Measurements from ENCODE around the gene TBC1D2B.
A peak's percentile ranks its signal among the peaks of the same experiment; 100 is the strongest.

Gene TBC1D2B

DNA sequence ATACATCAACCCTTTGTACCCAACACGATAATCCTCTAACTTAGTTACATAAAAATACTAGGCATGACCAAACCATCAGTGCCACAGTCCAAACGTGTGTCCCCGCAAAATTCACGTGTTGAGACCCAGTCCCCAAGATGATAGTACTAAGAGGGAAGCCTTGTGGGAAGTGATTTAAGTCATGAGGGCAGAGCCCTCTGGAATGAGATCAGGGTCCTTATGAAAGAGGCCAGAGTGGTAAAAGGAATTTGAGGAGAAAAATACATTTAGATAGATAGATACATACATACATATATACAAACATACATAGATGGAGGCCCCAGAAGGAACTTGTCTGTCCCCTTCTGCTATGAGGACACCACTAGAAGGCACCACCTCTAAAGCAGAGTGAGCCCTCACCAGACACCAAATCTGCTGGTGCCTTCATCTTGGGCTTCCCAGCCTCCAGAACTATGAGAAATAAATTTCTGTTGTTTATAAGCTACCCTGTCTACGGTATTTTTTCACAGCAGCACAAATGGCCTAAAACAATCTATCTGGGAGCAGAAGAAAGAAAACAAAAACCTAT lies 8.0 kb downstream of the TBC1D2B start:
- no peaks in the 10 kb centered on the region for H3K27me3 ChIP-seq (ENCODE audit: insufficient read depth, low read length)
- DNase-seq: peak; percentile 59 to 73
- no peak overlapping the region for H3K27ac ChIP-seq (ENCODE audit: low read depth, low read length)
- H3K18ac ChIP-seq (ENCODE audit: low read length): no peak overlapping the region
- no peak overlapping the region for H2AFZ ChIP-seq (ENCODE audit: insufficient read depth, low read length, poor library complexity)
- no peak overlapping the region for H3K14ac ChIP-seq (ENCODE audit: low read length)
- no peak overlapping the region for H3K9ac ChIP-seq (ENCODE audit: low read length)
- H3K4me1 ChIP-seq (ENCODE audit: control insufficient read depth in 1 of 2, insufficient read depth in 2 of 2, low read length in 2 of 2): peaks cover 9 to 26% of the 10 kb centered on the region in 2 experiments
- no peak overlapping the region for H2BK120ac ChIP-seq (ENCODE audit: insufficient read depth, low read length, poor library complexity)
- no peak overlapping the region for H2BK5ac ChIP-seq (ENCODE audit: low read depth, low read length, poor library complexity)
- H3K79me1 ChIP-seq (ENCODE audit: low read length): no peaks in the 10 kb centered on the region
- H4K8ac ChIP-seq (ENCODE audit: low read depth, low read length): no peak overlapping the region
- no peak overlapping the region for H4K91ac ChIP-seq (ENCODE audit: low read depth, low read length)
- no peaks in the 10 kb centered on the region for H3K9me3 ChIP-seq (ENCODE audit: insufficient read depth, low read depth, low read length)
- H3K4me3 ChIP-seq (ENCODE audit: low read depth, low read length): no peak overlapping the region
- H3K4ac ChIP-seq (ENCODE audit: low read depth, low read length): no peak overlapping the region
- H2AK5ac ChIP-seq (ENCODE audit: low read length): no peak overlapping the region
- no peak overlapping the region for H3K4me2 ChIP-seq (ENCODE audit: low read length)
- H3K79me2 ChIP-seq (ENCODE audit: control insufficient read depth, insufficient read depth, low read length, poor library complexity): no peaks in the 10 kb centered on the region
- H2BK12ac ChIP-seq (ENCODE audit: low read length): no peak overlapping the region
- no peak overlapping the region for H4K12ac ChIP-seq (ENCODE audit: low read depth, low read length)
- WGBS (ENCODE audit: extremely low coverage, insufficient coverage, insufficient read length): 100% methylated on average over 1 of the region's 5 CpGs
- H3K36me3 ChIP-seq (ENCODE audit: control insufficient read depth in 1 of 2, insufficient read depth in 2 of 2, low read length in 2 of 2): no peaks in the 10 kb centered on the region
- H3K23ac ChIP-seq (ENCODE audit: low read length): no peak overlapping the region

DNA sequence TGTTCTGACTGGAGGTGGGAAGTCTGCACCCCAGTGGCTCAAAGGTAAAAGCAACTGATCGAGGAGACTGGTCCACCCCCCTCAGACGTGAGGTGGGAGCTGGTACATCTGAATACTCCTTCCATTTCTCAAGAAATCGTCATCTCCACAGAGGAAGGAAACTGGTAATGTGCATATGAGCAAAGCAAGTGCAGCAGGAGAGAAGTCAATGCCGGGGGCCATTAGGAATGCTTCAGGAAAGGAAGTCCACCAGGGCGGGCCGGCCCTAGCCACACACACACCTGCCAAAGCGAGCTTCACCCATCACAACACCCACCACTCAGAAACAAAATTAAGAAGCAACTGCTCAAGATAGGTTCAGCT lies 8.5 kb downstream of the TBC1D2B start:
- no CpG with 5 or more reads among the region's 7 CpGs for WGBS (ENCODE audit: extremely low coverage, insufficient coverage, insufficient read length)
- no peak overlapping the region for H4K12ac ChIP-seq (ENCODE audit: low read depth, low read length)
- no peak overlapping the region for H3K4me3 ChIP-seq (ENCODE audit: low read depth, low read length)
- no peaks in the 10 kb centered on the region for H3K27me3 ChIP-seq (ENCODE audit: insufficient read depth, low read length)
- H3K4me1 ChIP-seq (ENCODE audit: control insufficient read depth in 1 of 2, insufficient read depth in 2 of 2, low read length in 2 of 2): peaks cover 9 to 26% of the 10 kb centered on the region in 2 experiments
- no peaks in the 10 kb centered on the region for H3K36me3 ChIP-seq (ENCODE audit: control insufficient read depth in 1 of 2, insufficient read depth in 2 of 2, low read length in 2 of 2)
- H2AK5ac ChIP-seq (ENCODE audit: low read length): no peak overlapping the region
- H2BK5ac ChIP-seq (ENCODE audit: low read depth, low read length, poor library complexity): no peak overlapping the region
- no peaks in the 10 kb centered on the region for H3K79me2 ChIP-seq (ENCODE audit: control insufficient read depth, insufficient read depth, low read length, poor library complexity)
- H3K9ac ChIP-seq (ENCODE audit: low read length): no peak overlapping the region
- no peak overlapping the region for H2BK12ac ChIP-seq (ENCODE audit: low read length)
- no peak overlapping the region for H3K4me2 ChIP-seq (ENCODE audit: low read length)
- no peak overlapping the region for H4K91ac ChIP-seq (ENCODE audit: low read depth, low read length)
- no peak overlapping the region for H3K18ac ChIP-seq (ENCODE audit: low read length)
- H3K23ac ChIP-seq (ENCODE audit: low read length): no peak overlapping the region
- H4K8ac ChIP-seq (ENCODE audit: low read depth, low read length): no peak overlapping the region
- H3K4ac ChIP-seq (ENCODE audit: low read depth, low read length): no peak overlapping the region
- no peak overlapping the region for H3K27ac ChIP-seq (ENCODE audit: low read depth, low read length)
- H3K79me1 ChIP-seq (ENCODE audit: low read length): no peaks in the 10 kb centered on the region
- H3K9me3 ChIP-seq (ENCODE audit: insufficient read depth, low read depth, low read length): no peaks in the 10 kb centered on the region
- DNase-seq: no peak
- no peak overlapping the region for H2BK120ac ChIP-seq (ENCODE audit: insufficient read depth, low read length, poor library complexity)
- H3K14ac ChIP-seq (ENCODE audit: low read length): no peak overlapping the region
- no peak overlapping the region for H2AFZ ChIP-seq (ENCODE audit: insufficient read depth, low read length, poor library complexity)

DNA sequence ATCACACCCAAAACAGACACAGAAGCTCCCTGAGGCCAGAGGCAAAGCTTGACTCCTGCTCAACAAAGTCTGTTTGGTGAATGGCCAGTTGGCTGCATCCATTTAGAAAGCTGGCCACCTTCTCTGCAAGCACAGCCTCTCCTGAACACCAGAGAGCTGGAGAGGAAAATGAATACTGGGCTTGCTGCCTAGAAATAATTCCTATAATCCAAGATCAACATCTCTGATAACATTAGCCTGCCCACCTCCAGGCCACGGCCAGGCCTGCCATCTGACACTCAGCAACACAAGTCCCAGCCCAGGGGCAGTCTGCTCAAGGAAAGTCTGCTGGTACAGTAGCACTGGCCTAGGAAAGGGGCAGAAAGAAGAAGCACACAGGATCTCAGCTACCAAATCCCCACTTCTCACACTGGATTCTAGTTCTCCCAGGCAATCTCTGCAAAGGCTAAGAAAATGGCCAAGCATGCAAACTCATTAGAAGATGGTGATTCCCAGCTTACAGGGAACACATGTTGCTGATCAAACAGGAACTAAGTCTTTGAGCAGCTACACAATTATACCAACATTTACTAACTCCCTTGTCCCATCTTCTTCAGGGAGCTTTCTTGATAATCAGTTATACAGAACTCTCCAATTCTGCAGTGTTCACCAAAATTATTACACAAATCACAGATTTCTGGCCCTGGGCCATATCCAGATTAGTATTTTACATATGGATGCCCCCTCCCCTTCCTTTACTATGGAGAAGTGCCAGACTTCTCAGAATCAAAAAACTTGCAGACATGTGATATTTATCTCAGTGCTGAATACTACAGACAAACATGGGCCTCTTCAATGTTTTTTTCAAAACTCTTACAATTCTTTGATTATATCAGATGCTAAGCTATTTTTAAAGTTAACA lies 9.9 kb downstream of the TBC1D2B start:
- Histone ChIP-seq H2AFZ (ENCODE audit: insufficient read depth, low read length, poor library complexity) (no peak overlapping the region), H3K27ac (ENCODE audit: low read depth, low read length) (no peak overlapping the region), H3K9ac (ENCODE audit: low read length) (no peak overlapping the region), H3K79me1 (ENCODE audit: low read length) (no peaks in the 10 kb centered on the region), H4K12ac (ENCODE audit: low read depth, low read length) (no peak overlapping the region), H3K36me3 (ENCODE audit: control insufficient read depth in 1 of 2, insufficient read depth in 2 of 2, low read length in 2 of 2) (no peaks in the 10 kb centered on the region), H2BK12ac (ENCODE audit: low read length) (no peak overlapping the region), H3K23ac (ENCODE audit: low read length) (no peak overlapping the region), H2BK5ac (ENCODE audit: low read depth, low read length, poor library complexity) (no peak overlapping the region), H3K4me2 (ENCODE audit: low read length) (no peak overlapping the region), H2BK120ac (ENCODE audit: insufficient read depth, low read length, poor library complexity) (no peak overlapping the region), H3K14ac (ENCODE audit: low read length) (no peak overlapping the region), H3K27me3 (ENCODE audit: insufficient read depth, low read length) (no peaks in the 10 kb centered on the region), H4K91ac (ENCODE audit: low read depth, low read length) (no peak overlapping the region), H3K4me3 (ENCODE audit: low read depth, low read length) (no peak overlapping the region), H3K9me3 (ENCODE audit: insufficient read depth, low read depth, low read length) (no peaks in the 10 kb centered on the region), H4K8ac (ENCODE audit: low read depth, low read length) (no peak overlapping the region), H2AK5ac (ENCODE audit: low read length) (no peak overlapping the region), H3K4me1 (ENCODE audit: control insufficient read depth in 1 of 2, insufficient read depth in 2 of 2, low read length in 2 of 2) (peaks cover 9 to 24% of the 10 kb centered on the region in 2 experiments), H3K79me2 (ENCODE audit: control insufficient read depth, insufficient read depth, low read length, poor library complexity) (no peaks in the 10 kb centered on the region), H3K4ac (ENCODE audit: low read depth, low read length) (peak overlapping the region; percentile 11), H3K18ac (ENCODE audit: low read length) (no peak overlapping the region)
- DNase-seq: no peak
- no CpG with 5 or more reads among the region's 1 CpG for WGBS (ENCODE audit: extremely low coverage, insufficient coverage, insufficient read length)

DNA sequence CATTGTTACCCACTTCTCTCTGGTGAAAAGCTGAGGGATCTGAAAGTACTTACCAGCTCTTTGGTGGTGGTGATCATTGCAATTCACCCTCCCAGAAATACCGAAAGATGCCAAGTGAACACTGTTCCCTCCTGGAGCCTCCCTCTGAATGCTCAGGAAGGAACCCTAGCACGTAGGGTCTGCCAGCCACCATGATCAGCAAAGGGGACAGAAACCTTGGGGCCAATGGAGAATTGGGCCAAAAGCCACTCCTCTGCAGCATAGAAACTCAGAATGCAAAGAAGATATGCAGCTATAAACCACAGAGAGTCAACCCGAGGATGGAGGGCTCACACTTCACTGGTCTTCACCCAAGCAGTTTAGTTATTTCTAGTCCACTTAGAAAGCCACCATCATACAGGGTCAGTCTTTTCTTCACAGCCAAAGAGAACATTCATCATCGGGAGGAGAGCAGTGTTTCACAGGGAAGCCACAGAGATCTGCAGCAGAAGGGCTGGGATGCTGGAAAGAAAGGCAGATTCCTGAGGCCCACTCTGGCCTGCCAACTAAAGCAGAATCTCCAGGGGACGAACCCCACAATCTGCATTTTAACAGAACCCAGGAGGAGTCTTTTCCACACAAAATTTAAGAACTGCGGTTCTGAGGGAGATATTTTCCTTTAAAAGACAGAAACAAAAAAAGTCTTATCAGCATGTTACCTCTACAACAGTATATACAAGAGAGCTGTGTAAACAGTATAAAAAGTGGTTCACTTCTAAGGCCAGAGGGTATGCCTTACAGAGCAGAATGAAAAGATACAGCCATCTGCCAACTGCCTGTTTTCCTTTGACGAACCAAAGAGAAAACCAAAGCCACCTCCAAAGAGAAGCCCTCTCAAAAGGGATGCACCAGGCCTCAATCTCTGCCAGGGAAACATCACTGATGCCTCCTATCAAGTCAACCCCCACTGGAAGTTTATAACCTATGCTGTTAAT lies 11.3 kb downstream of the TBC1D2B start:
- Histone ChIP-seq H3K4ac (ENCODE audit: low read depth, low read length) (no peak overlapping the region), H3K4me1 (ENCODE audit: control insufficient read depth in 1 of 2, insufficient read depth in 2 of 2, low read length in 2 of 2) (peaks cover 9 to 20% of the 10 kb centered on the region in 2 experiments)
- WGBS (ENCODE audit: extremely low coverage, insufficient coverage, insufficient read length): no CpG with 5 or more reads among the region's 7 CpGs

More for the DNA sequence above, 11.3 kb downstream of the TBC1D2B start:
- Histone ChIP-seq H2AK5ac (ENCODE audit: low read length) (no peak overlapping the region), H4K12ac (ENCODE audit: low read depth, low read length) (no peak overlapping the region), H2BK5ac (ENCODE audit: low read depth, low read length, poor library complexity) (no peak overlapping the region), H3K79me2 (ENCODE audit: control insufficient read depth, insufficient read depth, low read length, poor library complexity) (no peaks in the 10 kb centered on the region), H3K27ac (ENCODE audit: low read depth, low read length) (no peak overlapping the region), H3K4me2 (ENCODE audit: low read length) (no peak overlapping the region), H2BK12ac (ENCODE audit: low read length) (no peak overlapping the region), H4K91ac (ENCODE audit: low read depth, low read length) (no peak overlapping the region), H3K4me3 (ENCODE audit: low read depth, low read length) (no peak overlapping the region), H2AFZ (ENCODE audit: insufficient read depth, low read length, poor library complexity) (no peak overlapping the region), H3K27me3 (ENCODE audit: insufficient read depth, low read length) (no peaks in the 10 kb centered on the region), H3K18ac (ENCODE audit: low read length) (no peak overlapping the region), H4K8ac (ENCODE audit: low read depth, low read length) (no peak overlapping the region), H3K36me3 (ENCODE audit: control insufficient read depth in 1 of 2, insufficient read depth in 2 of 2, low read length in 2 of 2) (no peaks in the 10 kb centered on the region), H2BK120ac (ENCODE audit: insufficient read depth, low read length, poor library complexity) (no peak overlapping the region), H3K14ac (ENCODE audit: low read length) (no peak overlapping the region), H3K9ac (ENCODE audit: low read length) (no peak overlapping the region), H3K79me1 (ENCODE audit: low read length) (no peaks in the 10 kb centered on the region), H3K9me3 (ENCODE audit: insufficient read depth, low read depth, low read length) (no peaks in the 10 kb centered on the region), H3K23ac (ENCODE audit: low read length) (no peak overlapping the region)
- DNase-seq: no peak

All from trophoblast cell (in vitro differentiated cells and primary cell).